ENCODE data around the gene TIMM21.

DNA sequence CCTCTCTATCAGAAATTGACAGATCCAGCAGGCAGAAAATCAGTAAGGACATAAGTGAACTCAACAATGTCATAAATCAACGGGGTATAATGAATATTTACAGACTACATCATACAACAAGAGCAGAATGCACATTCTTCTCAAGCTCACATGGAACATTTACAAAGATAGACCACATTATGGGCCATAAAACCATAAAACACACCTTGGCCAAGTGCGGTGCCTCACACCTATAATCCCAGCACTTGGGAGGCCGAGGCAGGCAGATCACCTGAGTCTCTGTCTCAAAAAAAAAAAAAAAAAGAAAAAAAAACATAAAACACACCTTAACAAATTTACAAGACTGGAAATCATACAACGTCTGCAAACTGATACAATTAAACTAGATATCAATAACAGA, 37.3 kb upstream of the TIMM21 start:
- TF ChIP-seq, protein P1, sequence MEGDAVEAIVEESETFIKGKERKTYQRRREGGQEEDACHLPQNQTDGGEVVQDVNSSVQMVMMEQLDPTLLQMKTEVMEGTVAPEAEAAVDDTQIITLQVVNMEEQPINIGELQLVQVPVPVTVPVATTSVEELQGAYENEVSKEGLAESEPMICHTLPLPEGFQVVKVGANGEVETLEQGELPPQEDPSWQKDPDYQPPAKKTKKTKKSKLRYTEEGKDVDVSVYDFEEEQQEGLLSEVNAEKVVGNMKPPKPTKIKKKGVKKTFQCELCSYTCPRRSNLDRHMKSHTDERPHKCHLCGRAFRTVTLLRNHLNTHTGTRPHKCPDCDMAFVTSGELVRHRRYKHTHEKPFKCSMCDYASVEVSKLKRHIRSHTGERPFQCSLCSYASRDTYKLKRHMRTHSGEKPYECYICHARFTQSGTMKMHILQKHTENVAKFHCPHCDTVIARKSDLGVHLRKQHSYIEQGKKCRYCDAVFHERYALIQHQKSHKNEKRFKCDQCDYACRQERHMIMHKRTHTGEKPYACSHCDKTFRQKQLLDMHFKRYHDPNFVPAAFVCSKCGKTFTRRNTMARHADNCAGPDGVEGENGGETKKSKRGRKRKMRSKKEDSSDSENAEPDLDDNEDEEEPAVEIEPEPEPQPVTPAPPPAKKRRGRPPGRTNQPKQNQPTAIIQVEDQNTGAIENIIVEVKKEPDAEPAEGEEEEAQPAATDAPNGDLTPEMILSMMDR (IDR thresholded peaks at IDR 0.05), result no peak
- no peak for TF ChIP-seq POLR2A (IDR thresholded peaks at IDR 0.05)

Measured in gastroesophageal sphincter (tissue), 3 donors.